ENCODE measurements around the gene LRRC63. TPM values are rescaled to one million over a fixed set of nuclear protein-coding genes. Genes with fewer than 3 reads are reported as not detected.

The LRRC63 gene
- polyA plus RNA-seq, 2 donors: 0.01 TPM; not detected in 1

DNA sequence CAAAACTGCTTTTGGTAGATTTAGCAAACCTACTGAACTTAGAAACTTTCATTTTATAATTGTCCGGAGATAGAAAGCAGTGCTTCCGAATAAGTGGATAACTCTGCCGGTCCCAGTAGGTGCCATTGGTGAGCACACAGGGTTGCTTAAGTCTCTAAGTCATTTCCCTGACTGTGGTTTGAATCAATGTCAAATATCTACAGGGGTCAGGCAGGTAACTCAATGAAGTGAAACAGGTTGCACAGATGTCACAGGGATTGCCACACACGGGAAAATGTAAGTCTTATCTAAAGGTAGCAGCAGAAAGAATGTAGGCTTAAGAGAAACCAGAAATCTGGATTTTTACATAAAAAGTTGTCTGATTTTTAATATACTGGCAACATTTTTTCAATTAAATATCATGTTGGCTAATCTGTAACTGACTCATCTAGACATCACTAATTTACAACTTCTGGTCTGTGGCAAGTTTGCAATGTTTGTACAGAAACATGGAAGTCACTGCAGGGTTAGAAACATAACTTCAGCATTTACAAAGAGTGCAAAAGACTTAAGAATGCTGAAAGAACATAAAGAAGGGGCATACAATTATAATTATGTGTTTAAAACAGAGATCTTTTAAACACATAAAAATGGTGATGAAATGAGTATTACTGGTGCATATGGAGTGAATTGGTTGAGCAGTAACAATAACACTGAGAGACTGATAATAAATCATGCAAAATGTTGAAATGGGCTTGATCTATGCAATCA lies 14.3 kb upstream of the LRRC63 start:
- no peaks in the 10 kb centered on the region for H3K36me3 ChIP-seq (ENCODE audit: control insufficient read depth in 2 of 2, insufficient read depth in 2 of 2, low read length in 1 of 2)
- no peaks in the 10 kb centered on the region for H3K9me3 ChIP-seq (ENCODE audit: control insufficient read depth in 2 of 2, insufficient read depth in 1 of 2, low read depth in 1 of 2, low read length in 1 of 2)
- no peak overlapping the region for H3K4me3 ChIP-seq (ENCODE audit: low read depth in 1 of 2, low read length in 2 of 2)
- no peaks in the 10 kb centered on the region for H3K27me3 ChIP-seq (ENCODE audit: control insufficient read depth in 1 of 2, insufficient read depth in 2 of 2, low read length in 2 of 2)
- WGBS, 2 donors: 72 to 80% methylated on average over 4 of the region's 4 CpGs
- H3K27ac ChIP-seq (ENCODE audit: low read depth in 2 of 2, low read length in 1 of 2): no peak overlapping the region
- no peaks in the 10 kb centered on the region for H3K4me1 ChIP-seq (ENCODE audit: control insufficient read depth in 2 of 2, insufficient read depth in 2 of 2, low read length in 1 of 2)

DNA sequence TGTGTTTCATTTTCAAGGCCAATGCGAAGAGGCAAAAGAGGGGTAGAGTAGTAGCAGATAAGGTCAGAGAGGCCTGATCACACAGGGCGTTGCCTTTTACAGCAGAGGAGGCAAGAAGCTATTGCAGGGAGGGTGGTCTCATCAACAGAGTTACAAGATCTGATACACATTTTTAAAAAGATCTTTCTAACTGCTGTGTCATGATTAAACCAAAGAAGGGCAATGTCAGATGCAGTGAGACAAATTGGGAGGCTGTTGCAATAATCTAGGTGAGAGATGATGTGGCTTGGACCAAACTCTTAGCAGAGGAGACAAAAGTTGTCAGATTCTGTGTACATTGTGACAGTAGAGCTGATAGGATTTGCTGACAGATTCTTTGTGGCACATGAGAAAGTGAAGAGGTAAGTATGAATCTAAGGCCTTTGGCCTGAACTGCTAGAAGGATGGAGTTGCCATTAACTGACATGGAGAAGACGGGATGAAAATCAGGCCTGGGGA lies 13.0 kb upstream of the LRRC63 start:
- Histone ChIP-seq H3K9me3 (ENCODE audit: control insufficient read depth in 2 of 2, insufficient read depth in 1 of 2, low read depth in 1 of 2, low read length in 1 of 2) (no peaks in the 10 kb centered on the region), H3K27ac (ENCODE audit: low read depth in 2 of 2, low read length in 1 of 2) (no peak overlapping the region), H3K36me3 (ENCODE audit: control insufficient read depth in 2 of 2, insufficient read depth in 2 of 2, low read length in 1 of 2) (no peaks in the 10 kb centered on the region), H3K27me3 (ENCODE audit: control insufficient read depth in 1 of 2, insufficient read depth in 2 of 2, low read length in 2 of 2) (no peaks in the 10 kb centered on the region), H3K4me1 (ENCODE audit: control insufficient read depth in 2 of 2, insufficient read depth in 2 of 2, low read length in 1 of 2) (no peaks in the 10 kb centered on the region), H3K4me3 (ENCODE audit: low read depth in 1 of 2, low read length in 2 of 2) (no peak overlapping the region)
- 89 to 90% methylated on average over 3 of the region's 3 CpGs for WGBS, 2 donors

DNA sequence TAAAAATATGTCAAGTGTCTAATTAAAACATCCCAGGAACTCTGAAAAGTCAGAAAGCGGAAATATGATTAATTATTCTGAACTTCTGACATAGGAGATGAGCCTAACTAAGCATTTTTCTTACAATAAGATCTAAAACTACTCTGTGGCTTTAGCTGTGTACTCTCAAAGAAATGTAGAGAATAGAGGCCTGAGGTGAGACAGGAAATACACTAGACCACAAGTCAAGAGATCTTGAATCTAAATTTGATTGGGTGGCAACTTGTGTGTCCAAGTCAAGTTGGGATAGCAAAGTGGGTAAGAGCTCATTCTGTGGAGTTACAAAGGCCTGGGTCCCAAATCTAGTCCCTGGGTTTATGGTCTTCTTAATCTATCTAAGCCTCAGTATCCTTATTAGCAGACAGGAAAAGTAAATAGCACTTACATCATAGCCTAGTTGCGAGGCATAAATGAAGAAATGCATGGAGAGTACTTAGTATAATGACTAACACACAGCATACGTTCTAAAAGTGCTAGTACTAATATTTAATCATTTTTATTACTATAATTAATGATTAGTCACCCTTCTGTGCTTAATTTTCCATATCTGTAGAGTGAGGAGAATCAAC lies 9.4 kb upstream of the LRRC63 start:
- no peaks in the 10 kb centered on the region for H3K4me1 ChIP-seq (ENCODE audit: control insufficient read depth in 2 of 2, insufficient read depth in 2 of 2, low read length in 1 of 2)
- 71 to 80% methylated on average over 3 of the region's 3 CpGs for WGBS, 2 donors
- no peak overlapping the region for H3K27ac ChIP-seq (ENCODE audit: low read depth in 2 of 2, low read length in 1 of 2)
- no peaks in the 10 kb centered on the region for H3K27me3 ChIP-seq (ENCODE audit: control insufficient read depth in 1 of 2, insufficient read depth in 2 of 2, low read length in 2 of 2)
- H3K4me3 ChIP-seq (ENCODE audit: low read depth in 1 of 2, low read length in 2 of 2): no peak overlapping the region
- no peaks in the 10 kb centered on the region for H3K36me3 ChIP-seq (ENCODE audit: control insufficient read depth in 2 of 2, insufficient read depth in 2 of 2, low read length in 1 of 2)
- H3K9me3 ChIP-seq (ENCODE audit: control insufficient read depth in 2 of 2, insufficient read depth in 1 of 2, low read depth in 1 of 2, low read length in 1 of 2): no peaks in the 10 kb centered on the region

DNA sequence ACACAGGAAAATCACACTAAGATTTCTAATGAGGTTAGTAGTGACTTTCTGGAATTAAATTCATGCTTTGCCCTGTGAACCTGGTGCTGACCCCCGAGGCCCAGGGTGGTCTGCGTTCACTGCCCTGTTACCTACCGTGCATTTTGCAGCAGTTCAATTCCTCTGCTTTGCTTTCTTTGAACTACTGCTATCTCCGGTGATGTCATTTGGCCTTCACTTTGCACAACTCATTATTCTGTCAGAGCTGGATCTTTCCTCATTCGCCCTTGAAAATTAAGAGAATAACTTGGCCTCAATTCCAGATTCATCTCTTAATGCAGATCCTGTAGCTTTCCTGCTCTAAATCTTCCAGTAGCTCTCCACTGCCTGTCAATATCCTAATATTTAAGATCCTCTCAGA lies 8.8 kb upstream of the LRRC63 start:
- Histone ChIP-seq H3K27ac (ENCODE audit: low read depth in 2 of 2, low read length in 1 of 2) (no peak overlapping the region), H3K4me3 (ENCODE audit: low read depth in 1 of 2, low read length in 2 of 2) (no peak overlapping the region), H3K36me3 (ENCODE audit: control insufficient read depth in 2 of 2, insufficient read depth in 2 of 2, low read length in 1 of 2) (no peaks in the 10 kb centered on the region), H3K27me3 (ENCODE audit: control insufficient read depth in 1 of 2, insufficient read depth in 2 of 2, low read length in 2 of 2) (no peaks in the 10 kb centered on the region), H3K9me3 (ENCODE audit: control insufficient read depth in 2 of 2, insufficient read depth in 1 of 2, low read depth in 1 of 2, low read length in 1 of 2) (no peaks in the 10 kb centered on the region), H3K4me1 (ENCODE audit: control insufficient read depth in 2 of 2, insufficient read depth in 2 of 2, low read length in 1 of 2) (no peaks in the 10 kb centered on the region)
- WGBS, 2 donors: 83 to 84% methylated on average over 5 of the region's 5 CpGs

DNA sequence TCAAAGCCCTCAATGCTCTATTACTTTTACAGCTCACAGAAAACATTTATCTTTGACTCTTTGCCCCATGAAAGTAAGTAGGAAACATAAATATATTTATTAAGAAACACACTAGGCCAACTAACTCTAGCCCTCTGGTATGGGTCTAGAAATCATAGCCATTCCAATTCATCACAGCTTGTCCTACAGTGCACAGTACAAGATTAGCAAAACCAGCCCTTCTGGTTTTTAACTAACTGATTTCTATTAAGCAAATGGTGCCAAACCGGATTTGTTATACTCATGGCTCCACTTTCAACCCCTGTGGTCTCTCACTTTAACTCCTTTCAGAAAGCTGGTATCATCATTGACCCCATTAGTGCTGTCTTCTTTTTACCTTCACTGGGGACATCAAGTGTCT lies 5.6 kb upstream of the LRRC63 start:
- WGBS, 2 donors: 45 to 51% methylated on average over 1 of the region's 1 CpG
- H3K27me3 ChIP-seq (ENCODE audit: control insufficient read depth in 1 of 2, insufficient read depth in 2 of 2, low read length in 2 of 2): no peaks in the 10 kb centered on the region
- H3K36me3 ChIP-seq (ENCODE audit: control insufficient read depth in 2 of 2, insufficient read depth in 2 of 2, low read length in 1 of 2): no peaks in the 10 kb centered on the region
- H3K9me3 ChIP-seq (ENCODE audit: control insufficient read depth in 2 of 2, insufficient read depth in 1 of 2, low read depth in 1 of 2, low read length in 1 of 2): no peaks in the 10 kb centered on the region
- no peak overlapping the region for H3K4me3 ChIP-seq (ENCODE audit: low read depth in 1 of 2, low read length in 2 of 2)
- H3K4me1 ChIP-seq (ENCODE audit: control insufficient read depth in 2 of 2, insufficient read depth in 2 of 2, low read length in 1 of 2): no peaks in the 10 kb centered on the region
- H3K27ac ChIP-seq (ENCODE audit: low read depth in 2 of 2, low read length in 1 of 2): no peak overlapping the region

DNA sequence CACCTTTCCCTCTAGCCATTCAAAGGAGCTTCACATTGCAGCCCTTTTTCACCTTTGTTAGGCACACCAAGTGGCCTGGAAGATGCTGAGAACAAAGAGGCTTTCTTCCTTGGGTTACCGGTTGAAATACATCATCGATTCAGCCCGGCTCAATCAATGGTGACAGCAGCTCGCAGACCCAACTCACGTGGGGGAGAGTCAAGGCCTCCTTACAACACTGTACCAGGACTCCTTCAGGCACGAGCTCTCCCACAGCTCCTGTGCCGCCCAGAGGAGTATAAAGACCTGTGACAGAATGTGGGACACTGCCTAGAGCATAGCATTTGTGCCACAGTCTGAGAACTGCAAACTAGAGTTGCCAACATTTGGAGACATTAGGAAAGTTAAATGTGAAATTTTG lies 3.9 kb upstream of the LRRC63 start:
- peaks cover 0 to 4% of the 10 kb centered on the region in 2 donors for H3K4me1 ChIP-seq (ENCODE audit: control insufficient read depth in 2 of 2, insufficient read depth in 2 of 2, low read length in 1 of 2)
- no peaks in the 10 kb centered on the region for H3K27me3 ChIP-seq (ENCODE audit: control insufficient read depth in 1 of 2, insufficient read depth in 2 of 2, low read length in 2 of 2)
- 77 to 85% methylated on average over 7 of the region's 7 CpGs for WGBS, 2 donors
- no peak overlapping the region for H3K27ac ChIP-seq (ENCODE audit: low read depth in 2 of 2, low read length in 1 of 2)
- no peak overlapping the region for H3K4me3 ChIP-seq (ENCODE audit: low read depth in 1 of 2, low read length in 2 of 2)
- no peaks in the 10 kb centered on the region for H3K36me3 ChIP-seq (ENCODE audit: control insufficient read depth in 2 of 2, insufficient read depth in 2 of 2, low read length in 1 of 2)
- H3K9me3 ChIP-seq (ENCODE audit: control insufficient read depth in 2 of 2, insufficient read depth in 1 of 2, low read depth in 1 of 2, low read length in 1 of 2): no peaks in the 10 kb centered on the region

DNA sequence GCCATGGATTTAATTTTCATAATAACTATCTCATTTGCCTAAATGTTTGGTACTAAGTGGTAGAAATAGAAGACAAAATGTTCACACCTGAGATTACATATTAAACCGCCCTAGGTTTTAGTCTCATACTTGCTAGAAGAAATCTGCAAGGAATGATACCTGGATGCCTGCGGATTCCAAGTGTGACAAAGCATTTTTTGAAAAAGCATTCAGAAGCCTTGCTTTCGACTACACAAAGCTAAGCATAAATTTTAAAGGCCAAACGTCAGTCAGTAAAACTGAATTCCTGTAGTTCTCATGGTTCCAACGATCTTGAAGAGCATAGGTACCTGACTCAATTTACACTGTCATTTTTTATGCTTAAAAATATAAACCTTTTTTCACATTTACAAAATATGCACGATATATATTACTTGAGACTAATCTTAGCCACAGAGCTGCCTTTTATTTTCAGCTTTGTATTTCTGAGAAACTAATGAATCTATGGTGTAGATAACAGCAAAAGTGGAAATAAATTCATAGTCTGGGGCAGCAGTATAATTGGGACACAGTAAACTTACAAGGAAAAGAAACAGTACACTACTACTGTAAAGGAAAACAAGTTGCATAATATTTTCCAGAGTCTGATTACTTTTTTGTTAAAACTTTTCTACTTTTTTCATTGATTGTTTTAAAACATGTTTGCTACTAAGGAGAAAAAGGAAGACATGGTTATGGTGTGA lies 1.2 kb upstream of the LRRC63 start:
- Histone ChIP-seq H3K4me1 (ENCODE audit: control insufficient read depth in 2 of 2, insufficient read depth in 2 of 2, low read length in 1 of 2) (peaks cover 0 to 4% of the 10 kb centered on the region in 2 donors), H3K27me3 (ENCODE audit: control insufficient read depth in 1 of 2, insufficient read depth in 2 of 2, low read length in 2 of 2) (no peaks in the 10 kb centered on the region), H3K27ac (ENCODE audit: low read depth in 2 of 2, low read length in 1 of 2) (no peak overlapping the region), H3K36me3 (ENCODE audit: control insufficient read depth in 2 of 2, insufficient read depth in 2 of 2, low read length in 1 of 2) (no peaks in the 10 kb centered on the region), H3K4me3 (ENCODE audit: low read depth in 1 of 2, low read length in 2 of 2) (no peak overlapping the region), H3K9me3 (ENCODE audit: control insufficient read depth in 2 of 2, insufficient read depth in 1 of 2, low read depth in 1 of 2, low read length in 1 of 2) (no peaks in the 10 kb centered on the region)
- 81% methylated on average over 6 of the region's 6 CpGs for WGBS, 2 donors

DNA sequence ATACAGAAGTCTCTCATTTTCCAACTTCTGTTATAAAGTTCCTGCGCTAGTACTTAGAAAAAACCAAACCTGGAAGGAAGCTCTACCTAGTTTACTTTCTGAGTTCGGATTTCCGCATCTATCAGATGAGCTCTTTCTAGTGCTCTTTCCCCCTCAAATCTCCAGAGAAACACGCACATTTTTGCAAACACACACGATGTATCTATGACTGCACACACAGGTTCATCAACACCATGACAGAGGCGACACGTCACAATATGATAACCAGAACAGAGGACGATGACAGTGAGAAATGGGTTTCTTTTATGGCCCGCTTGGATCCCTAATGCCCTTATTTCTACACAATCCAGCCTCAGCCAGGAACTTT lies 629 bp upstream of the LRRC63 start:
- H3K4me3 ChIP-seq (ENCODE audit: low read depth in 1 of 2, low read length in 2 of 2): peak overlapping the region; percentile 45 to 49
- 10 to 12% methylated on average over 9 of the region's 9 CpGs for WGBS, 2 donors

DNA sequence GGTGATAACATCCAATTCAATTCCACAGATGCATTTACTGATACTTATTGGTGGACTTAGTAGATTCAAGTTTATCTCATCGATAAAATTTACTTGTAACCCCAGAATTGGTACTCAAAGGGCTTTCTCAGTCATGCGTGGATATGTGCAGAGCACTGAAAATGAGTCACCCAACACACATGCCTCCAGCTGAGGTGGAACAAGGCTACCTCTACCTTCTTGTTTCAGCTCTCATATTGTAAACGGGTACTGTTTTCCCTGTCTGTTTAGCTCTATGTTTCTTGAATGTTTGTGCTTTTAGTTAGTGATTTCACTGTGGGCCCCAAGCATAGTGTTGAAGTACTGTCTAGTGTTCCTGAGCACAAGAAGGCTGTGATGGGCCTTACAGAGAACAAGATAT lies 1.5 kb downstream of the LRRC63 start:
- Histone ChIP-seq H3K27me3 (ENCODE audit: control insufficient read depth in 1 of 2, insufficient read depth in 2 of 2, low read length in 2 of 2) (no peaks in the 10 kb centered on the region), H3K9me3 (ENCODE audit: control insufficient read depth in 2 of 2, insufficient read depth in 1 of 2, low read depth in 1 of 2, low read length in 1 of 2) (no peaks in the 10 kb centered on the region), H3K4me3 (ENCODE audit: low read depth in 1 of 2, low read length in 2 of 2) (no peak overlapping the region), H3K27ac (ENCODE audit: low read depth in 2 of 2, low read length in 1 of 2) (no peak overlapping the region), H3K36me3 (ENCODE audit: control insufficient read depth in 2 of 2, insufficient read depth in 2 of 2, low read length in 1 of 2) (no peaks in the 10 kb centered on the region), H3K4me1 (ENCODE audit: control insufficient read depth in 2 of 2, insufficient read depth in 2 of 2, low read length in 1 of 2) (peaks cover 0 to 4% of the 10 kb centered on the region in 2 donors)
- 80 to 90% methylated on average over 3 of the region's 3 CpGs for WGBS, 2 donors

More for the DNA sequence above, 629 bp upstream of the LRRC63 start:
- no peak overlapping the region for H3K27ac ChIP-seq (ENCODE audit: low read depth in 2 of 2, low read length in 1 of 2)
- no peaks in the 10 kb centered on the region for H3K9me3 ChIP-seq (ENCODE audit: control insufficient read depth in 2 of 2, insufficient read depth in 1 of 2, low read depth in 1 of 2, low read length in 1 of 2)
- H3K36me3 ChIP-seq (ENCODE audit: control insufficient read depth in 2 of 2, insufficient read depth in 2 of 2, low read length in 1 of 2): no peaks in the 10 kb centered on the region
- peaks cover 0 to 4% of the 10 kb centered on the region in 2 donors for H3K4me1 ChIP-seq (ENCODE audit: control insufficient read depth in 2 of 2, insufficient read depth in 2 of 2, low read length in 1 of 2)
- H3K27me3 ChIP-seq (ENCODE audit: control insufficient read depth in 1 of 2, insufficient read depth in 2 of 2, low read length in 2 of 2): no peaks in the 10 kb centered on the region
